Caco-2 (cell line): ENCODE data around the gene SDF2L1. TPM values are rescaled to one million over a fixed set of nuclear protein-coding genes. Genes with fewer than 3 reads are reported as not detected.

Experiments used
- BruUV-seq: library from RNA; stranded (reverse); fragments of 400-500 nt; replicated peaks from 2 replicates; lab custom pipeline; 2021; lab: Mats Ljungman, UMichigan
- CTCF ChIA-PET: fragments of 300-600 bp; sonication (Branson Sonifier 250); formaldehyde crosslinking; loops from one replicate; lab custom pipeline; 2022; ENCODE audit warnings: antibody characterized with exemption; lab: Charles Lee
- POLR2A ChIA-PET: fragments of 300-600 bp; sonication (Branson Sonifier 250); formaldehyde crosslinking; loops from one replicate; lab custom pipeline; 2022; ENCODE audit warnings: antibody characterized with exemption; lab: Charles Lee
- DNase-seq, 2 experiments: peaks; one replicate each; pipeline versions ENCODE4 v3.0.0 to v3.0.0-alpha.2; 2020 to 2022
- H3K27me3 ChIP-seq: replicated peaks from 2 replicates; pipeline ENCODE4 v1.6.0; 2011; ENCODE audit warnings: low read length; ENCODE audit not compliant: control insufficient read depth, insufficient read depth
- H3K36me3 ChIP-seq: 2 replicates; pipeline ENCODE4 v1.5.1; 2011; ENCODE audit warnings: low read length; ENCODE audit not compliant: control insufficient read depth, insufficient read depth
- H3K4me1 ChIP-seq: fragments of 250-450 bp; sonication (Bioruptor Pico); 2 replicates; pipeline ENCODE4 v1.5.1; 2020; ENCODE audit warnings: mild to moderate bottlenecking
- H3K4me3 ChIP-seq: 2 replicates; pipeline ENCODE4 v1.5.1; 2011; ENCODE audit warnings: low read depth, mild to moderate bottlenecking, control low read depth, low read length
- H3K9me3 ChIP-seq: fragments of 250-450 bp; sonication (Bioruptor Pico); 2 replicates; pipeline ENCODE4 v1.5.1; 2020; ENCODE audit warnings: mild to moderate bottlenecking, moderate library complexity
- H3K27ac Mint-ChIP-seq: one replicate; pipeline ENCODE4 v1.8.0; 2022; ENCODE audit warnings: mixed read lengths; ENCODE audit not compliant: unreplicated experiment
- H3K27me3 Mint-ChIP-seq: one replicate; pipeline ENCODE4 v1.8.0; 2022; ENCODE audit warnings: mixed read lengths; ENCODE audit not compliant: insufficient read depth, unreplicated experiment
- H3K36me3 Mint-ChIP-seq: one replicate; pipeline ENCODE4 v1.8.0; 2022; ENCODE audit warnings: mild to moderate bottlenecking, mixed read lengths; ENCODE audit not compliant: insufficient read depth, unreplicated experiment
- H3K4me1 Mint-ChIP-seq: one replicate; pipeline ENCODE4 v1.8.0; 2022; ENCODE audit warnings: low read depth, mixed read lengths; ENCODE audit not compliant: unreplicated experiment
- H3K4me3 Mint-ChIP-seq: one replicate; pipeline ENCODE4 v1.8.0; 2022; ENCODE audit warnings: mild to moderate bottlenecking, moderate library complexity, mixed read lengths; ENCODE audit not compliant: unreplicated experiment
- H3K9me3 Mint-ChIP-seq: one replicate; pipeline ENCODE4 v1.8.0; 2022; ENCODE audit warnings: mixed read lengths; ENCODE audit not compliant: unreplicated experiment
- intact Hi-C: fragments of 100-400 bp; cut with micrococcal nuclease; formaldehyde crosslinking; loops from one replicate; pipeline ENCODE4 v1.10.0; 2022; ENCODE audit not compliant: unreplicated experiment
- total RNA-seq: library from RNA; stranded (reverse); gene quantifications from 2 replicates; pipeline ENCODE4 v1.2.3, GENCODE V29; 2022
- TF ChIP-seq, protein P1 (sequence below), 2 experiments: fragments of 200-600 bp in 1 of 2; IDR thresholded peaks; 1 replicate in 1 of 2; 2 replicates in 1 of 2; pipeline versions ENCODE4 v1.5.1 to v1.8.0; 2011 to 2022; ENCODE audit warnings: antibody characterized with exemption in 1 of 2, control low read depth in 1 of 2, inconsistent platforms in 1 of 2, low read depth in 1 of 2, low read length in 1 of 2, mild to moderate bottlenecking in 1 of 2, moderate library complexity in 1 of 2; ENCODE audit not compliant: insufficient read depth in 1 of 2, severe bottlenecking in 1 of 2, unreplicated experiment in 1 of 2

Gene SDF2L1
- total RNA-seq, 1 experiment from 2014 or later, result 48.5 TPM

DNA sequence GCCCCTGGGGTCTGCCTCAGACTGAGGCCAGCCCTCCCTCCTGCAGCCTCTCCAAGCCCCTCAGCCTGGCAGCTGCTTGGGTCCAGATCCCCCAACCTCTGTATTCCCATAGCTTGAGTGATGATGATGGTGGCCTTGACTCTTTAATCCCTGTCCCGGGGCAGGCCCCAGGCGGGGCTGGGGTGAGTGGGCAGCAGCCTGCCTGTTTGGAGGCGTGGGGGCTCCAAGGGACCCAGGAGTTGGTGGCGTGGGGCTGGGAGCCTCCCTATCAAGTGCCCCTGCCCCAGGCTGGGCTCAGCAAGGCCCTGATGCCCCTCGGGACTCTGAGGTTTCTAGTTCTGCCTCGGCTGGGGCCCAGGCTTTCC, 46.2 kb downstream of the SDF2L1 start:
- no peaks in the 10 kb centered on the region for H3K36me3 ChIP-seq
- no TSS peak for BruUV-seq
- CTCF ChIA-PET, result no interaction called here

GRCh38 chr22:21688706-21689381, 46.7 kb downstream of the SDF2L1 start:
- no peak overlapping the region for H3K27ac Mint-ChIP-seq
- peaks cover 59% of the 10 kb centered on the region for H3K36me3 Mint-ChIP-seq
- no peak for DNase-seq
- no peaks in the 10 kb centered on the region for H3K9me3 ChIP-seq
- no peaks in the 10 kb centered on the region for H3K27me3 ChIP-seq
- peaks cover 1% of the 10 kb centered on the region; the same call in 1 of the 2 replicates for H3K36me3 ChIP-seq
- intact Hi-C loops, result no loop called here
- ChIA-PET POLR2A (no interaction called here), CTCF (interaction anchor here (1.0 kb wide), 1 partner anchor 46 kb away, joined by 3 read pairs; the partner anchor contains the start of gene SDF2L1)
- no peaks in the 10 kb centered on the region for H3K4me1 ChIP-seq
- H3K9me3 Mint-ChIP-seq, result no peaks in the 10 kb centered on the region
- BruUV-seq, result no TSS peak
- H3K4me1 Mint-ChIP-seq, result no peaks in the 10 kb centered on the region
- no peak overlapping the region for H3K4me3 Mint-ChIP-seq
- no peaks in the 10 kb centered on the region for H3K27me3 Mint-ChIP-seq
- no peak overlapping the region for H3K4me3 ChIP-seq
- TF ChIP-seq, protein P1, sequence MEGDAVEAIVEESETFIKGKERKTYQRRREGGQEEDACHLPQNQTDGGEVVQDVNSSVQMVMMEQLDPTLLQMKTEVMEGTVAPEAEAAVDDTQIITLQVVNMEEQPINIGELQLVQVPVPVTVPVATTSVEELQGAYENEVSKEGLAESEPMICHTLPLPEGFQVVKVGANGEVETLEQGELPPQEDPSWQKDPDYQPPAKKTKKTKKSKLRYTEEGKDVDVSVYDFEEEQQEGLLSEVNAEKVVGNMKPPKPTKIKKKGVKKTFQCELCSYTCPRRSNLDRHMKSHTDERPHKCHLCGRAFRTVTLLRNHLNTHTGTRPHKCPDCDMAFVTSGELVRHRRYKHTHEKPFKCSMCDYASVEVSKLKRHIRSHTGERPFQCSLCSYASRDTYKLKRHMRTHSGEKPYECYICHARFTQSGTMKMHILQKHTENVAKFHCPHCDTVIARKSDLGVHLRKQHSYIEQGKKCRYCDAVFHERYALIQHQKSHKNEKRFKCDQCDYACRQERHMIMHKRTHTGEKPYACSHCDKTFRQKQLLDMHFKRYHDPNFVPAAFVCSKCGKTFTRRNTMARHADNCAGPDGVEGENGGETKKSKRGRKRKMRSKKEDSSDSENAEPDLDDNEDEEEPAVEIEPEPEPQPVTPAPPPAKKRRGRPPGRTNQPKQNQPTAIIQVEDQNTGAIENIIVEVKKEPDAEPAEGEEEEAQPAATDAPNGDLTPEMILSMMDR (IDR thresholded peaks at IDR 0.05; ENCODE audit: insufficient read depth in 1 of 2, low read depth in 1 of 2, low read length in 1 of 2, severe bottlenecking in 1 of 2, unreplicated experiment in 1 of 2), result no peak

More for the DNA sequence above, 46.2 kb downstream of the SDF2L1 start:
- TF ChIP-seq, protein P1 (IDR thresholded peaks at IDR 0.05; ENCODE audit: insufficient read depth in 1 of 2, low read depth in 1 of 2, low read length in 1 of 2, severe bottlenecking in 1 of 2, unreplicated experiment in 1 of 2), result no peak
- H3K27me3 ChIP-seq, result no peaks in the 10 kb centered on the region
- no peak overlapping the region for H3K4me3 ChIP-seq
- Mint-ChIP-seq H3K27ac (no peak overlapping the region), H3K27me3 (no peaks in the 10 kb centered on the region), H3K4me1 (no peaks in the 10 kb centered on the region), H3K9me3 (no peaks in the 10 kb centered on the region), H3K4me3 (no peak overlapping the region), H3K36me3 (peaks cover 56% of the 10 kb centered on the region)
- POLR2A ChIA-PET, result no interaction called here
- DNase-seq, result no peak
- H3K4me1 ChIP-seq, result no peaks in the 10 kb centered on the region
- intact Hi-C loops, result no loop called here
- H3K9me3 ChIP-seq, result no peaks in the 10 kb centered on the region

DNA sequence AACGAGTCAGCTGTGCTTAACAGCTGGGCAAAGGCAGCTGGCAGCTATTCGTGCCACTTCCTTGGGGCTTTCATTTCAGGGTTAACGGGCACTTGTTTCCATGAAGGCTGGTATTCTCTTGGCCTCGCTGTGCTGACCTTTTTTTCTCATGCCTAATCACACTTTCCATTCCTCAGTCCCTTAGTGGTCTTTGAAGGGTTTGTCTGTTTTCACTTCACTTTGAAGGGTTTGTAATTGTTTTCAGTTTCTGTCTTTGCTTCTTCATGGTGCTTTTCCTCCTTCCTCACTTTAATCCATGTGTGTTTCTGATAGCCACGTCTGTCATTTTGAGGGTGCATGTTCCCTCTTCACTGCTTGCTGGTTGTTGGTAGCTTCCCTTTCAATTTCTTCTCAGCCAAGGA, 48.3 kb downstream of the SDF2L1 start:
- H3K4me3 Mint-ChIP-seq, result no peak overlapping the region
- H3K4me1 ChIP-seq, result no peaks in the 10 kb centered on the region
- POLR2A ChIA-PET, result no interaction called here
- no peak overlapping the region for H3K4me3 ChIP-seq
- H3K27me3 ChIP-seq, result no peaks in the 10 kb centered on the region
- BruUV-seq, result no TSS peak
- TF ChIP-seq, protein P1 (IDR thresholded peaks at IDR 0.05; ENCODE audit: insufficient read depth in 1 of 2, low read depth in 1 of 2, low read length in 1 of 2, severe bottlenecking in 1 of 2, unreplicated experiment in 1 of 2), result no peak
- H3K36me3 ChIP-seq, result peaks cover 1% of the 10 kb centered on the region; the same call in 1 of the 2 replicates
- no peaks in the 10 kb centered on the region for H3K9me3 Mint-ChIP-seq
- no peaks in the 10 kb centered on the region for H3K27me3 Mint-ChIP-seq
- intact Hi-C loops, result no loop called here
- H3K4me1 Mint-ChIP-seq, result no peaks in the 10 kb centered on the region
- no peak overlapping the region for H3K27ac Mint-ChIP-seq
- no peak for DNase-seq
- no peaks in the 10 kb centered on the region for H3K9me3 ChIP-seq
- peaks cover 55% of the 10 kb centered on the region for H3K36me3 Mint-ChIP-seq
- CTCF ChIA-PET, result no interaction called here
